K562 (cell line): Measurements from ENCODE around the gene CSNK1G1. TPM values are rescaled to one million over a fixed set of nuclear protein-coding genes. Genes with fewer than 3 reads are reported as not detected.

ENCODE experiments used
- C11orf30 ChIP-seq: fragments of 450-650 bp; IDR thresholded peaks from 2 replicates; pipeline ENCODE4 v1.6.1; 2016; ENCODE audit warnings: low read depth, mild to moderate bottlenecking
- DMBX1 ChIP-seq: fragments of 250-450 bp; sonication (Bioruptor Pico); IDR thresholded peaks from 2 replicates; pipeline ENCODE4 v1.8.0; 2022; ENCODE audit warnings: inconsistent platforms, mild to moderate bottlenecking, moderate library complexity, borderline replicate concordance
- HSF4 ChIP-seq: fragments of 250-450 bp; sonication (Bioruptor Pico); IDR thresholded peaks from 2 replicates; pipeline ENCODE4 v2.1.2; 2022; ENCODE audit warnings: mild to moderate bottlenecking, moderate library complexity, borderline replicate concordance
- KDM5B ChIP-seq: fragments of 200-600 bp; sonication (generic); IDR thresholded peaks from 2 replicates; pipeline ENCODE4 v1.6.1; 2012; ENCODE audit warnings: low read depth, mild to moderate bottlenecking, moderate library complexity, low read length, control low read depth, inconsistent platforms; ENCODE audit not compliant: insufficient replicate concordance
- MAFK ChIP-seq: IDR thresholded peaks from 2 replicates; pipeline ENCODE4 v1.6.1; 2011; ENCODE audit warnings: low read length, improper control_type of control experiment
- MTA3 ChIP-seq: fragments of 450-650 bp; formaldehyde crosslinking; IDR thresholded peaks from 2 replicates; pipeline ENCODE4 v1.6.1; 2017; ENCODE audit warnings: mild to moderate bottlenecking, borderline replicate concordance
- MYC ChIP-seq, 2 experiments: fragments of 250-450 bp in 1 of 2; sonication (Bioruptor Pico) in 1 of 2; IDR thresholded peaks; 2 replicates each; pipeline versions ENCODE4 v1.5.1 to v1.6.1; 2012 to 2021; ENCODE audit warnings: low read depth in 2 of 2, borderline replicate concordance in 1 of 2, improper control_type of control experiment in 1 of 2, low read length in 1 of 2, mild to moderate bottlenecking in 1 of 2, moderate library complexity in 1 of 2
- NFE2 ChIP-seq: IDR thresholded peaks from 2 replicates; pipeline ENCODE4 v1.6.1; 2014; ENCODE audit warnings: antibody characterized with exemption, low read depth
- PML ChIP-seq: IDR thresholded peaks from 2 replicates; pipeline ENCODE4 v1.6.1; 2012; ENCODE audit warnings: low read length, inconsistent platforms
- POLR2A ChIP-seq: fragments of 450-650 bp; conservative IDR thresholded peaks from 2 replicates; pipeline ENCODE4 v1.6.1; 2016
- POLR3G ChIP-seq: IDR thresholded peaks from 2 replicates; pipeline ENCODE4 v1.6.1; 2011; ENCODE audit not compliant: insufficient read length, insufficient replicate concordance; ENCODE audit errors: extremely low read depth
- POU5F1 ChIP-seq: fragments of 150-350 bp; IDR thresholded peaks from 2 replicates; pipeline ENCODE4 v1.6.1; 2014; ENCODE audit warnings: borderline replicate concordance, low read length, low read depth, mild to moderate bottlenecking; ENCODE audit not compliant: partially characterized antibody
- RAD51 ChIP-seq: fragments of 450-650 bp; IDR thresholded peaks from 2 replicates; pipeline ENCODE4 v1.7.1; 2016; ENCODE audit warnings: low read depth, mild to moderate bottlenecking, borderline replicate concordance
- RFX1 ChIP-seq: fragments of 450-650 bp; IDR thresholded peaks from 2 replicates; pipeline ENCODE4 v1.6.1; 2016; ENCODE audit warnings: mild to moderate bottlenecking, moderate library complexity
- TFAM ChIP-seq: fragments of 250-450 bp; sonication (Bioruptor Pico); conservative IDR thresholded peaks from 2 replicates; pipeline ENCODE4 v1.5.0; 2021; ENCODE audit warnings: mild to moderate bottlenecking, moderate library complexity
- ZC3H4 ChIP-seq: sonication (generic); formaldehyde crosslinking; IDR thresholded peaks from 2 replicates; pipeline ENCODE4 v1.9.0; 2021; ENCODE audit warnings: missing genetic modification reagents, borderline replicate concordance
- ZNF184 ChIP-seq: sonication (generic); formaldehyde crosslinking; IDR thresholded peaks from 2 replicates; pipeline ENCODE4 v1.5.0; 2020; ENCODE audit warnings: missing genetic modification reagents
- ZNF23 ChIP-seq: fragments of 250-450 bp; sonication (Bioruptor Pico); IDR thresholded peaks from 2 replicates; pipeline ENCODE4 v1.4.0; 2020; ENCODE audit warnings: mild to moderate bottlenecking
- ZNF431 ChIP-seq: sonication (generic); formaldehyde crosslinking; IDR thresholded peaks from 2 replicates; pipeline ENCODE4 v1.8.0; 2022; ENCODE audit warnings: mild to moderate bottlenecking, missing genetic modification reagents
- polyA plus RNA-seq, 8 experiments: library from polyadenylated mRNA; depleted of rRNA in 4 of 8; stranded (reverse) in 5 of 8; unstranded in 3 of 8; fragments of >200 nt; fragmentation: Nextera tagmentation in 2 of 8; fragmentation: Illumina TruSeq in 1 of 8; extraction: Ambion mirVana in 2 of 8; extraction: Trizol in 1 of 8; gene quantifications; 2 replicates each; pipeline versions ENCODE4 v1.2.1 to v1.2.3, GENCODE V29; 2011 to 2014; ENCODE audit warnings: inconsistent platforms in 1 of 8, missing spikeins in 1 of 8
- total RNA-seq, 7 experiments: library from RNA; depleted of rRNA in 6 of 7; stranded (reverse); fragments of >200 nt in 6 of 7; fragmentation: Illumina TruSeq in 2 of 7; extraction: Trizol in 2 of 7; gene quantifications; 2 replicates each; pipeline versions ENCODE4 v1.2.1 to v1.2.3, GENCODE V29; 2011 to 2021; ENCODE audit warnings: low replicate concordance in 1 of 7
- TF ChIP-seq, protein P1 (sequence below): fragments of 450-650 bp; IDR thresholded peaks from 2 replicates; pipeline ENCODE4 v1.6.1; 2016; ENCODE audit warnings: mild to moderate bottlenecking, moderate library complexity

The CSNK1G1 gene
- total and polyA plus RNA-seq, 9 of the 15 experiments (the other 6 are each of a cell fraction or from before 2014, with no cell fraction given), result 4.5 to 18.5 (median 9.5) TPM

GRCh38 chr15:64205202-64205601 is 150.8 kb downstream of the CSNK1G1 start (continued):
- TF ChIP-seq POLR3G, result no peak
- TF ChIP-seq TFAM (CRISPR knock-in tag), result no peak
- TF ChIP-seq HSF4, result no peak
- TF ChIP-seq MYC (IDR thresholded peaks at IDR 0.05; ENCODE audit: low read depth, low read length), result no peak
- no peak for TF ChIP-seq MYC (CRISPR knock-in tag; IDR thresholded peaks at IDR 0.05; ENCODE audit: borderline replicate concordance, low read depth)
- no peak for TF ChIP-seq POU5F1
- no peak for TF ChIP-seq RAD51
- TF ChIP-seq DMBX1 (CRISPR knock-in tag), result peak; percentile 38; the same call in 1 of the 2 replicates
- 0 out of 2 replicates have a peak, but pooled peaks have one; percentile 5 for TF ChIP-seq RFX1
- peak; percentile 88 for TF ChIP-seq C11orf30
- TF ChIP-seq POLR2A, result no peak
- no peak for TF ChIP-seq ZC3H4
- TF ChIP-seq, protein P1, sequence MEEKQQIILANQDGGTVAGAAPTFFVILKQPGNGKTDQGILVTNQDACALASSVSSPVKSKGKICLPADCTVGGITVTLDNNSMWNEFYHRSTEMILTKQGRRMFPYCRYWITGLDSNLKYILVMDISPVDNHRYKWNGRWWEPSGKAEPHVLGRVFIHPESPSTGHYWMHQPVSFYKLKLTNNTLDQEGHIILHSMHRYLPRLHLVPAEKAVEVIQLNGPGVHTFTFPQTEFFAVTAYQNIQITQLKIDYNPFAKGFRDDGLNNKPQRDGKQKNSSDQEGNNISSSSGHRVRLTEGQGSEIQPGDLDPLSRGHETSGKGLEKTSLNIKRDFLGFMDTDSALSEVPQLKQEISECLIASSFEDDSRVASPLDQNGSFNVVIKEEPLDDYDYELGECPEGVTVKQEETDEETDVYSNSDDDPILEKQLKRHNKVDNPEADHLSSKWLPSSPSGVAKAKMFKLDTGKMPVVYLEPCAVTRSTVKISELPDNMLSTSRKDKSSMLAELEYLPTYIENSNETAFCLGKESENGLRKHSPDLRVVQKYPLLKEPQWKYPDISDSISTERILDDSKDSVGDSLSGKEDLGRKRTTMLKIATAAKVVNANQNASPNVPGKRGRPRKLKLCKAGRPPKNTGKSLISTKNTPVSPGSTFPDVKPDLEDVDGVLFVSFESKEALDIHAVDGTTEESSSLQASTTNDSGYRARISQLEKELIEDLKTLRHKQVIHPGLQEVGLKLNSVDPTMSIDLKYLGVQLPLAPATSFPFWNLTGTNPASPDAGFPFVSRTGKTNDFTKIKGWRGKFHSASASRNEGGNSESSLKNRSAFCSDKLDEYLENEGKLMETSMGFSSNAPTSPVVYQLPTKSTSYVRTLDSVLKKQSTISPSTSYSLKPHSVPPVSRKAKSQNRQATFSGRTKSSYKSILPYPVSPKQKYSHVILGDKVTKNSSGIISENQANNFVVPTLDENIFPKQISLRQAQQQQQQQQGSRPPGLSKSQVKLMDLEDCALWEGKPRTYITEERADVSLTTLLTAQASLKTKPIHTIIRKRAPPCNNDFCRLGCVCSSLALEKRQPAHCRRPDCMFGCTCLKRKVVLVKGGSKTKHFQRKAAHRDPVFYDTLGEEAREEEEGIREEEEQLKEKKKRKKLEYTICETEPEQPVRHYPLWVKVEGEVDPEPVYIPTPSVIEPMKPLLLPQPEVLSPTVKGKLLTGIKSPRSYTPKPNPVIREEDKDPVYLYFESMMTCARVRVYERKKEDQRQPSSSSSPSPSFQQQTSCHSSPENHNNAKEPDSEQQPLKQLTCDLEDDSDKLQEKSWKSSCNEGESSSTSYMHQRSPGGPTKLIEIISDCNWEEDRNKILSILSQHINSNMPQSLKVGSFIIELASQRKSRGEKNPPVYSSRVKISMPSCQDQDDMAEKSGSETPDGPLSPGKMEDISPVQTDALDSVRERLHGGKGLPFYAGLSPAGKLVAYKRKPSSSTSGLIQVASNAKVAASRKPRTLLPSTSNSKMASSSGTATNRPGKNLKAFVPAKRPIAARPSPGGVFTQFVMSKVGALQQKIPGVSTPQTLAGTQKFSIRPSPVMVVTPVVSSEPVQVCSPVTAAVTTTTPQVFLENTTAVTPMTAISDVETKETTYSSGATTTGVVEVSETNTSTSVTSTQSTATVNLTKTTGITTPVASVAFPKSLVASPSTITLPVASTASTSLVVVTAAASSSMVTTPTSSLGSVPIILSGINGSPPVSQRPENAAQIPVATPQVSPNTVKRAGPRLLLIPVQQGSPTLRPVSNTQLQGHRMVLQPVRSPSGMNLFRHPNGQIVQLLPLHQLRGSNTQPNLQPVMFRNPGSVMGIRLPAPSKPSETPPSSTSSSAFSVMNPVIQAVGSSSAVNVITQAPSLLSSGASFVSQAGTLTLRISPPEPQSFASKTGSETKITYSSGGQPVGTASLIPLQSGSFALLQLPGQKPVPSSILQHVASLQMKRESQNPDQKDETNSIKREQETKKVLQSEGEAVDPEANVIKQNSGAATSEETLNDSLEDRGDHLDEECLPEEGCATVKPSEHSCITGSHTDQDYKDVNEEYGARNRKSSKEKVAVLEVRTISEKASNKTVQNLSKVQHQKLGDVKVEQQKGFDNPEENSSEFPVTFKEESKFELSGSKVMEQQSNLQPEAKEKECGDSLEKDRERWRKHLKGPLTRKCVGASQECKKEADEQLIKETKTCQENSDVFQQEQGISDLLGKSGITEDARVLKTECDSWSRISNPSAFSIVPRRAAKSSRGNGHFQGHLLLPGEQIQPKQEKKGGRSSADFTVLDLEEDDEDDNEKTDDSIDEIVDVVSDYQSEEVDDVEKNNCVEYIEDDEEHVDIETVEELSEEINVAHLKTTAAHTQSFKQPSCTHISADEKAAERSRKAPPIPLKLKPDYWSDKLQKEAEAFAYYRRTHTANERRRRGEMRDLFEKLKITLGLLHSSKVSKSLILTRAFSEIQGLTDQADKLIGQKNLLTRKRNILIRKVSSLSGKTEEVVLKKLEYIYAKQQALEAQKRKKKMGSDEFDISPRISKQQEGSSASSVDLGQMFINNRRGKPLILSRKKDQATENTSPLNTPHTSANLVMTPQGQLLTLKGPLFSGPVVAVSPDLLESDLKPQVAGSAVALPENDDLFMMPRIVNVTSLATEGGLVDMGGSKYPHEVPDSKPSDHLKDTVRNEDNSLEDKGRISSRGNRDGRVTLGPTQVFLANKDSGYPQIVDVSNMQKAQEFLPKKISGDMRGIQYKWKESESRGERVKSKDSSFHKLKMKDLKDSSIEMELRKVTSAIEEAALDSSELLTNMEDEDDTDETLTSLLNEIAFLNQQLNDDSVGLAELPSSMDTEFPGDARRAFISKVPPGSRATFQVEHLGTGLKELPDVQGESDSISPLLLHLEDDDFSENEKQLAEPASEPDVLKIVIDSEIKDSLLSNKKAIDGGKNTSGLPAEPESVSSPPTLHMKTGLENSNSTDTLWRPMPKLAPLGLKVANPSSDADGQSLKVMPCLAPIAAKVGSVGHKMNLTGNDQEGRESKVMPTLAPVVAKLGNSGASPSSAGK, result no peak
- no peak for TF ChIP-seq ZNF23 (CRISPR knock-in tag)
- no peak for TF ChIP-seq MTA3
- TF ChIP-seq ZNF431 (CRISPR knock-in tag), result no peak
- TF ChIP-seq NFE2, result peak; percentile 88
- no peak for TF ChIP-seq KDM5B
- TF ChIP-seq MAFK, result peak; percentile 74
- no peak for TF ChIP-seq ZNF184 (CRISPR knock-in tag)
- TF ChIP-seq PML, result 0 out of 2 replicates have a peak, but pooled peaks have one; percentile 32
